Head of caudate nucleus (tissue), 42 donors: ENCODE results near the gene JAKMIP3.

Source experiments
- DNase-seq, 42 donors: peaks; one replicate each; pipeline versions ENCODE4 v3.0.0 to v3.0.0-alpha.2; 2020 to 2021; ENCODE audit warnings: mixed read lengths in 7 of 42
- intact Hi-C: fragments of 100-400 bp; cut with DNase I; formaldehyde crosslinking; loops from one replicate; pipeline ENCODE4 v1.15.0; 2022

The JAKMIP3 gene

DNA sequence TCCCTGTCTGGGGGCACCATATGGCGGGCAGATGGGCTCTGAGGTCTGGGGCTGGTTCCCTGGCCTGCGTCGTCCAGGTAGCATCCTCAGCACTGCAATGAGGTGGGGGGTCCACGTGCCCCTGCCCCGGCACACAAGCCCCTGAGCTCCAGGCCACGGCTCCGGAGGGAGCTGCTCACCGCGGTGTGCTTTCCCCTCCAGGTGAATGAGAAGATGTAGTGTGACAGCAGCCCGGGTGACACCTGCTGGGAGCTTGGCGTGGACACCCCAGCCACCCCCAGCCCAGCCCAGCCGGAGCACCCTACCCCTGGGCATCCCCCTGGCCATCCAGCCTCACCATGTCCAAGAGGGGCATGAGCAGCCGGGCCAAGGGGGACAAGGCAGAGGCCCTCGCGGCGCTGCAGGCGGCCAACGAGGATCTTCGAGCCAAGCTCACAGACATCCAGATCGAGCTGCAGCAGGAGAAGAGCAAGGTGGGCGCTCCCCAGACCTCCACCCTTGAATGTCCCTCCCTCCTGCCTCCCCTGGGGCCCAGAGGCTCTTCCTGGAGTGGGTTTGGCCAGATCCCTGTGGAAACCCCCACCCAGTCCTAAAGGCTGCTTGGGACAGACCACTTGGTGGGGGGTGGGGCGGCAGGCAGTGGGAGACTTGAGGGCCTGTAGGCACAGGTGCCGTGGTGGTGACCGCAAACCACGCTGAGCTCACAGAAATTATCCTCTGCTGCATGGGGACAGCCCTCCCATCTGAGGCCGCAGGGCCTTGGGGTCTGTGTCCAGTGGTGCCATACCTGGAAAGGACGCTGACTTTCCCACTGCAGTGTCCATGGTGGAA lies 38.9 kb downstream of the JAKMIP3 start:
- intact Hi-C loops = no loop called here

DNA sequence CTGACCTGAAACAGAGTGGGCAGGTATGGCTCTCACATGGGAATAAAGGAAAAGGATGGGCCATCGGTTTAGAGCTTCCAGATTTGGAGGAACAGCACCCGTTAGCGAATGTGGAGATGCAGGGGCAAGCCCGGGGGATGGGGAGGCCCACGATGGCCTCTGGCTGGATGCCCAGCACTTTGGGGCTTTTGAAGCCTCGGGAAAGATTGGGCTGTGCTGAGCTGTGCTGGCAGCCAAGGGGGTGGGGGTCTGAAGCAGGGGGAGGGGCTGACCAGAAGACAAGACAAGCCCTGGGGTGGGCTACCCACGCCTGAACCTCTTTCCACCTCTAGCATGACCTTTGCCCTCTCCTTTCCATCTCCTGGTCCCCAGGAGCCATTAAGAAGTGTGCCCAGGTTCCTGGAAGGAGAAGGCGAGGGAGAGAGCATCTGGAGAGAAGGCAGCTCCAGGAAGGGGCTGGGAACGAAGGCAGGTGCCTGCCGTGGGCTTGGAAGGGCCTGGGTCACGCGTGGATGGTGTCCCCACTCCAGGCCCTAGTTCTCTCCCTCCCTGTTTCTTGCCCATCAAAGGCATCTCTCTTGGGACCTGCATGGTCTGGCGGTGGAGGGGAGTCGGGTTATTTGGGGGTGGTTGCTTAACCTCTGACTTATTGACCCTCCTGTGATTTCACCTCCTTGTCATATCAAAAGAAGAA lies 39.7 kb downstream of the JAKMIP3 start:
- intact Hi-C loops = no loop called here
- peak in 13 of 42 donors; percentile 3 to 35 (median 10) for DNase-seq

More for the DNA sequence above, 38.9 kb downstream of the JAKMIP3 start:
- peak in 15 of 42 donors; percentile 0 to 39 (median 13) for DNase-seq

DNA sequence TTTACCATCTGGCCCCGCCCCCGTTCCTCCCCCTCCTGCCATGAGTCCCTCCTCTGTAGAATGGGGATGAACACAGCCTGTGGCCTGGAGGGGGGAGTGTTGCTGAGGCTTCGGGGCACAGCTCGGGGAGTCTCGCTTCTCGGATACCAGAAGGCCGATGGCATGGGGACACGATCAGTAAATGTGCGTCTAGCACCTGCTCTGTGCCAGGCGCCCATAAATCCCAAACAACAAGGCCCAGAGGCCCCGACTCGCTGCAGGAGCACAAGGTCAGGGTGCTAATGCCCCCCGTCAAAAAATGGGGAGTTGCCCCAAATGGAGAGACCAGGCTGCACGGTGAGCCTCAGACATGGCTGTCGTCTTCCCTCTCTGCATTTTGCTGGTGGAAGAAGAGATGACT lies 40.7 kb downstream of the JAKMIP3 start:
- intact Hi-C loops = no loop called here
- DNase-seq = peak in 18 of 42 donors; percentile 1 to 34 (median 14)

DNA sequence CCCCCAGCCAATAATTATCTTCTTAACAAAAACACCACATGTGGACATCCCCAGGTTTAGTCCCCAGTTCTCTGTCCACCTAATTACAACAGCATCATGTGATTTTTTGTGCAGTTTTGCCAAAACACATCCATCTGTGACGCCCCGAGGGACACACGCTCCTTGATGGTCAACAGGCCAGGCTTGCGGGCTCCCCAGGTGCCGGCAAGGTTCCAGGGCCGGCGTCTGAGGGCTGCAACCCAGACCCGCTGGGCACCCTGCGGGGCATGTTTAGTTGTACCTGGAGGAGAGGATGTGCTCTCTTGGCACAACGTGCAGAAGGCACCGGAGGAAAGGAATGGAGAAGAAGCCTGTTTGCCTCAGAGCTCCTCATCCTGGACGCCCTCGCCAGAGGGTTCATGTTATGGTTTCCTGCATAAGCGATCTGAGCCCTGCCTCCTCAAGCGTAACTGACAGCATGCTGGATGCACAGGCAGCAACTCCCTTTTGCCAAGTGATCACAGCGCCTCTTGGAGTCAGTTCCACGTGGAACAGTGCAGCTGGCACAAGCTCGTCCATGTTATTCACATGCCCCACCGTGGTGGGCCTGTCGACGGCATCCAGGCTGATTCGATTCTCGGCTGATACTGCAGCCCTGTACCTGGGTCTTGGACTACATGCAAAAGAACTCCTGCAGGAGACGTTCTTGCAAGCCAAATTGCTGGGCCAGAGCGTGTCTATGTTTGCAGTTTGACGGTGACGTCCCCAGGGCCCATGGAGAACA lies 41.6 kb downstream of the JAKMIP3 start:
- intact Hi-C loops = no loop called here
- peak in 22 of 42 donors; percentile 5 to 48 (median 26) for DNase-seq

DNA sequence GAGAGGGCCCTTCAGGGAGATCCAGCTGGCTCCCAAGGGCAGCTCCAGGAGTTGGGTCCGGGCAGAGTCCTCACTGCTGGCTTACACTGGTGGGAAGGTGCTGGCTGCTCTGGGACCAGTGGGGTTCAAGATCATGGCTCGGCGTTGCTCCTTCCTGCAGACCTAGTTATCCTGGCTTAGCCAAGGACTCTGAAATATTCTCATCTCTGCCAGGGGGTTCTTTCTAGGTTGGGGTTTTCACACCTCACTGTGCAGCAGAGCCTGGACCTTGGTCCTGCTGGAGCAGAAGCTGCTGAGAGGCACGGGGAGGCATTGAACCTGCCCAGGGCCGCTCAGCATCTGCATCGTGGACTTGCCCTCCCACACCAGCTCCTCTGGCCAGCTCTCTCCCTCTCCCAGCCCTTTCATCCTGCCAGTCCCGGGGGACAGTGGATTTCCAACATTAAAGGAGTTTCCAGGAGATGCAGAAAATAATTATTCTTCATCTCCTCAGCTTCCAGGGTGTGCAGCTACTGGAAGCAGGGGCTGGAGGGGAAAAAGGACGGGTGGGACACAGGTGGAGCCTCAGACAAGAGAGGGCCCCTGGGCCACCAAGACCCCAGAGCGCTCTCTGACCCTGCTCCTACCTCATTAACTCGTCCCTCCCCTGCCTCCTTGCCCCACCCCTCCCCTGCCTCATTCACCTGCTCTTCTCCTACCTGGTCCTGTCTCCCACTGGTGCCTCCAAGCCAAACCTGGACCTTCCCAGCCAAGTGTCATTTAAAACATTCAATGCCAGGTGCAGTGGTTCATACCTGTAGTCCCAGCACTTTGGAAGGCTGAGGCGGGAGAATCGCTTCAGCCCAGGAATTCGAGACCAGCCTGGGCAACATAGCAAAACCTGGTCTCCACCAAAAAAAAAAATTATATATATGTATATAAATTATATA lies 42.5 kb downstream of the JAKMIP3 start:
- peak in 18 of 42 donors; percentile 5 to 36 (median 14) for DNase-seq
- intact Hi-C loops = no loop called here

DNA sequence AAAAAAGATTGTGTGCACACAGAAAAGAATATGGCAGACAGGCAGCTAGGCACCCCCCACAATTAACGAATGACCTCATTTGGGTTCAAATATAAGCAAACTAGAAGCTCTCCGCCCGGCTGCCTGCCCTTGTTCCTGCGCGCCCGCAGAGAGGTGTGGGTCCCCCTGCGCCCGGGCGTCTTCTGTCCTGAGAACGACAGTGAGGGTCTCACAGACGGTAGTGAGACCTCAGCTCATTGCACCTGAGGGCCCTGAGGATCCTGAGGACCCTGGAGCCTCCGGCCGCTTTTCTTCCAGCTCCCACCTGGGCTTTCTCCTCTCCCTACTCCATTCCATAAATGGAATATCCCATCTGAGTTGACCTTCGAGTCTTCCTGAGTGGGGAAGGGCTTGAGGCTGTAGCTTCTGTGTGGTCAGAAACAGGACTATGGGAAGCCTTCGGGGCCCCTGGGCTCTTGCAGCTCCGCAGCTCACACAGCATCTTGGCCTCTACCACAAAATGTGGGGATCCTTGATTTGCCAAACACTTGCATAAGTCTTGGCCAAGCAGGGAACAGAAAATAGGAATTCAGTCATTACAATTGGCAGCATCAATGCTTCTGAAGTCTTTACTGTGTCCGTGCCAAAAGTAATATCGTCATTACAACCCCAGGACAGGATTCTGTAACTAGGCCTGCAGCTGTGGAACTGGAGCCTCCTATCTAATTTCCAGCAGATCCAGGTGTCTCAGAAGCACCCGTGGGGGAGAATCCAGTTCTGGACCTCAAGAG lies 43.8 kb downstream of the JAKMIP3 start:
- intact Hi-C loops = no loop called here
- DNase-seq = peak in 20 of 42 donors; percentile 3 to 41 (median 14)

DNA sequence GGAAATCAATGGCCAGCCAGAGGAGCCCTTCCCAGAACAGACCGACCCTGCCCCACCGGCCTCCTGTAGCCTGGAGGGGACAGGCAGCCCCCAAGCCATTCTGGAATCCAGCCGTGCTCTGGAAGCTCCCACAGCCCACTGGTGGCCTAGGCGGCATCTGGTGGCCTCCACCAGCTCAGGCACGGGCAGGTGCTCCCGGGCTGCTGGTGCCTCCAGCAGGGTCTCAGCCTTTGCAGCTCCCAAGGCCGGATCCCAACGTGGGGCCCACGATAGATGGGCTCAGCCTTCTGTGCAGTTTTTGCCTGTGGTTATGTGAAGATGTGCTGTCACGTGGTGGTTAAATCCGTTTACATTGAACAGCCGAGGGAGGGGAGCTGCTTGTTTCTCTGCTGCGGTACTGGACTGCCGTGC lies 44.4 kb downstream of the JAKMIP3 start:
- peak in 22 of 42 donors; percentile 1 to 41 (median 15) for DNase-seq
- intact Hi-C loops = no loop called here

DNA sequence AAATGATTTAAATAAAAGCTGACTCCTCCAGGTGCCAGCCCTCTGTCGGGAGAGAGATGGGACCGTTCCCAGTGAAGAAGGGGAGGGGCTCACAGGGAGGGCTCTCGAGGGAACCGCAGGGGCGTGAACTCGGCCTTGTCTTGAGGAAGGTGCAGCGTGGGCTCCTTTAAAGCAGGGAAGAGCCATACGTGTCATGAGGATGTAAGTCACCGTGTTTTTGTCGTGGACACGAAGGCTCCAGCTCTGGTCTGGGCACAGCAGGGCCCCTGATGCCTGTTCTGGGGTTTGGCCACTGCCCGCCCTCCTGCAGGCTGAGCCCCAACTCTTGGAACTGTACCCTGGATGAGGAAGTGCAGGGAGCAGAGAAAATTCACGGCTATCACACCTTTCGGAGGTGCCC lies 45.0 kb downstream of the JAKMIP3 start:
- peak in 22 of 42 donors; percentile 0 to 34 (median 6) for DNase-seq
- intact Hi-C loops = no loop called here

DNA sequence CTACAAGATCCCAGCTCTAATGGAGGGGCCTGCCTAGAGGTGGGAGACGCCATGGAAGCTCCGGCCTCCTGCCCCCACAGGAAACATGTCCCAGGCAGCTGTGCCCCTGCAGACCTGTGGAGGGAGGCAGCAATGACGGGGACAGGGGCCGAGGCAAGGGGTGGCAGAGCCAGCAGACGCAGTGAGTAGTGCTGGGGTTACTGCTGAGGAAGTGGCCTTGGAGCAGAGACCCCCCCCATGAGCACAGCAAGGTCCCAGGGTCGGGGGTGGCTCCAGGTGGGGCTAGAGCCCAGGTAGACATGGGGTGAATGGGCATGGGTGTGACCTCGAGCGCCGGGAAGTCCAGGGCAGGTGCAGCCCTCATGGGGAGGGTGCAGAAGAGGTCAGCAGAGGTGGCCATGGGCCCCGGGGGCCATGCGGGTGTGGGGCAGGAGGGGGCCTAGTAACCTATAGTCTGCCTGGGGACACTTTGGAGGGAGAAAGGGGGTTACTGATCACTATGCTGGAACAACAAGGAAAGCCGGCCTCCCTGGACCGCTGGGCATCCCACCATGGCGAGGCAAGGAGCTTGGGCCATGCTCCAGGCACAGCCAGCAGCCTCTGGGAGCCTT lies 45.5 kb downstream of the JAKMIP3 start:
- DNase-seq = peak in 23 of 42 donors; percentile 0 to 37 (median 8)
- intact Hi-C loops = no loop called here

DNA sequence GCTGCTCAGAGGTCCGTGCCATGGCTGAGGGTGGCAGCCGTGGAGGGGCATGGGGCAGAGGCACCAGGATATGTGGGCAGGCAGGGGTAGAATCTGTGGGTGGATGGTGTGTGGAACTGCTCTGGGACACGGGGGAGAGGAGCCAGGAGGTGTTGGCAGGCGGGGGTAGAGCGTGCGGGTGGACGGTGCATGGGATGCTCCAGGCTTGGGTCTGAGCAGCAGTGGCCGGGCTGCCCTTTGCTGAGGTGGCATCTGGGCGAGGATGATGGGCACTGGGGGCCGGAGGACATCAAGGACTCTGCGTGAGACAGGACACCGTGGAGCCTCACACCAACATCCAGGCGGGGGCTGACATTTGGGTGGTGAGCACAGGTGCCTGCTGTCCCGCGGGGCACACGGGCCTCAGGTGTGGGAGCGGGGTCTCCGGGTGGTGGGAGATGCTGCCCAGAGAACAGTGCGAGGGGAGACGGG lies 46.2 kb downstream of the JAKMIP3 start:
- intact Hi-C loops = no loop called here
- peak in 23 of 42 donors; percentile 0 to 34 (median 12) for DNase-seq

DNA sequence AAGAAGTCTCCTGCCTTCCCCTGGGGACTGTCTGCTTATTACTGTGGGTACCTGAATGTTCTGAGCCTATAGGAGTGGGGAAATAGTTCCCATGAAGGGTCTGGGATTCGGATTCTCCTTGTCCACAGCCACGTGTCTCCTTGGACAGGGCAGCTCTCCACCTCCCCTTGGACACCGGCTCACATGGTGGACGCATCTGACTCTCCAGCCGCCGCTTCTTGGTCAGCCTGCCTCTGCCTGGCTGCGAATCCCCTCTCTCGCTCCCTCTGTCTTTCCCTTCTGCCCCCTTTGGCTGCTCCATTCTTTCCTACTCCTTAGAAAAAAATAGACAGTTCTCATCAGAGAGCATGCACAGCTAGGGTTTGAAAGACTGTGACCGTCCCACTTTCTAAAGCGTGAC lies 46.9 kb downstream of the JAKMIP3 start:
- peak in 22 of 42 donors; percentile 3 to 44 (median 15) for DNase-seq
- intact Hi-C loops = no loop called here

DNA sequence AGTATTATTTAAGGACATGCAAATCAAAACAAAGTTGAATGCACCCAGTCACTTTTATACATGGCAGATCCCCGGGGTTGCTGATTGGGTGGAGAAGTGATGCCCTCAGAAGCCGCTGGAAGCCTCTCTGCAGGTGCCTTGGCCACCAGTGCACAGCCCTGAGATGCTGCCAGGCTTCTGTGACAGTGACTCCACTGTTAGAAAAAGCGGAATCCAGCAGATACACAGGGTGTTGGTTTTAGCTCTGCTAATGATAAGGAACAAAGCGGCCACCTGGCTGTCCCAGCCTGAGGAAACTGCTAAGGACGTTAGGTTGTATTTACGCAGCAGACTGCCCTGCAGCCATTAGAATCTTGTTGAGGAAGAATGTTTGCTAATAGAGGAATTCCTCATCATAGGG lies 47.5 kb downstream of the JAKMIP3 start:
- intact Hi-C loops = no loop called here
- DNase-seq = peak in 35 of 42 donors; percentile 4 to 77 (median 56)

DNA sequence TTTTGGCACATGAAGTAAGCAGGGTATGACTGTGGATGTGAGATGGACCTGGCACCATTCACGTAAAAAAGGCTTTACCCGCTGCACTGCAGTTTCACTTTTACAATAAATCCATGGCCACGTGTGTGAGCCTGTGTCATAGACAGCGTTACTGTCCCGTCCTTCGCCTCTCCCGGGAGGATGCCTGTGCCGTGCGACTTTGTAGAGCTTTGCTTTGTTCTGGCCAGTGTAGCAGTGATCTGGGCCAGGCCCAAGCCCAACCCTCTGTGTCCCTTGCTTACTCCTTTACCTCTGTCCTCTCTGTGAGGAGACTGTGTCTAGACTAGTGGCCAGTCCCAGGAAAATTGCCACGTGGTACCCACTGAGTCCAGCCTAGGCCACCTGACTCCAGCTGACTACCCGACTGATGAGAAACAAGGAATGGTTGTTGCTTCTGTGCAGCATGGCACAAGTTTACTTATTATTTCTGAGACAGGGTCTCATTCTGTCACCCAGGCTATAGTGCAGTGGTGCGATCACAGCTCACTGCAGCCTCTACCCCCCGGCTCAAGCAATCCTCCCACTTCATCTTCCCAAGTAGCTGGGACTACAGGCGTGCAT lies 48.1 kb downstream of the JAKMIP3 start:
- peak in 25 of 42 donors; percentile 4 to 48 (median 22) for DNase-seq
- intact Hi-C loops = no loop called here

DNA sequence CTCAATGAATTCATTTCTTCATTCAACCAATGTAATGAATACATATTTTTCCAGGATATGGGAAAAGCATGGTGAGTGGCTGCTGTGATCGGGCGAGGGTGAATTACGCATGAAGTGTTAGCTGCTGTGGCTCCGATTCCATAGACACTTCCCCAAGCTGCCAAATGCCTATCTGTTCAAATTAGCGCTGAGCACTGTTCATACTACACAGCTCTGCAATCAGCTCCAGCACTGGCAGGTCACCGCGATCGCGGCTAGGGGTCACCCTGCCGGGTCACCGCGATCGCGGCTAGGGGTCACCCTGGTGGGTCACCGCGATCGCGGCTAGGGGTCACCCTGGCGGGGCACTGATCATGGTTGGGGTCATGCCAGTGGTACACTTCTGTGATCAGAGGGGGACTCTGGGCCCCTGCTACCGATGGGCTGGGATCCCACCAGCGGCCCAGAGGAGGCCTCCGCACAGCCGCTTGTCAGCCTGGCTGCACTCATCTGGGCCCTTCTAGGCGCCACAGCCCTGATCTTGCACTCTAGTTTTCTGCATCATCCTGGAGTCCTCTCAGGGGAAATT lies 49.3 kb downstream of the JAKMIP3 start:
- intact Hi-C loops = no loop called here
- DNase-seq = peak in 12 of 42 donors; percentile 1 to 36 (median 12)
